Measurements from ENCODE around the gene OR10G4. TPM values are rescaled to one million over a fixed set of nuclear protein-coding genes. Genes with fewer than 3 reads are reported as not detected.

The OR10G4 gene, protein sequence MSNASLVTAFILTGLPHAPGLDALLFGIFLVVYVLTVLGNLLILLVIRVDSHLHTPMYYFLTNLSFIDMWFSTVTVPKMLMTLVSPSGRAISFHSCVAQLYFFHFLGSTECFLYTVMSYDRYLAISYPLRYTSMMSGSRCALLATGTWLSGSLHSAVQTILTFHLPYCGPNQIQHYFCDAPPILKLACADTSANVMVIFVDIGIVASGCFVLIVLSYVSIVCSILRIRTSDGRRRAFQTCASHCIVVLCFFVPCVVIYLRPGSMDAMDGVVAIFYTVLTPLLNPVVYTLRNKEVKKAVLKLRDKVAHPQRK
- total RNA-seq = 1 to 10 TPM; 4.1 to 4.6 TPM
- polyA plus RNA-seq (ENCODE audit: insufficient read depth, low read depth, low replicate concordance) = 0.15 TPM
- long read RNA-seq, donor 1 = 0 reads
- long read RNA-seq, donor 2 = 0 reads

DNA sequence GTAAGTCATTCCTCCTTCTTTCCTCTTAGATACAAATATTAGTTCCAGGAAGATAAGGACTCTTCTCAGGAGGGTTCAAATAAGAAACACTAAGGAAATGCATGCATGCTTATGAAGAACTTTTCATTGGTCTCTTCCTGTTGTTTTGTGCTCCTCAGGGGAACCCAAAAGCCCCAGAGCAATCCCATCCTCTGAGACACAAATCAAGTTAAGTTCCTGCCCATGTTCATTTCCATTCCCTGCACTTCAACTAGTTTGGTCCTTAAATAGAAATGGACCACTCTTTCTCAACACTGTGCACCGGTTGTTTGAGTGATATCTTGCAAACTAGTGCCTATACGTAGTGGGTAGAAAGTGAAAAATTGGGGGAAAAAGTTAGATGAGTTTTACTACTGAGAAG is at the start of gene OR10G4:
OR10G4 (plus strand) TSS at position 301 of the 400 bp plus-strand sequence. CDS start 2,578 bp downstream, outside the sequence.
- H3K9me3 ChIP-seq = no peaks in the 10 kb centered on the region
- DNase-seq = no peak
- H3K4me3 ChIP-seq = no peak within 1 kb of the TSS
- no peak within 1 kb of the TSS for H3K27ac ChIP-seq
- H3K27me3 ChIP-seq = no peaks in the 10 kb centered on the region
- TF ChIP-seq POLR2A (IDR thresholded peaks at IDR 0.05) = no peak
- TF ChIP-seq, protein P1, sequence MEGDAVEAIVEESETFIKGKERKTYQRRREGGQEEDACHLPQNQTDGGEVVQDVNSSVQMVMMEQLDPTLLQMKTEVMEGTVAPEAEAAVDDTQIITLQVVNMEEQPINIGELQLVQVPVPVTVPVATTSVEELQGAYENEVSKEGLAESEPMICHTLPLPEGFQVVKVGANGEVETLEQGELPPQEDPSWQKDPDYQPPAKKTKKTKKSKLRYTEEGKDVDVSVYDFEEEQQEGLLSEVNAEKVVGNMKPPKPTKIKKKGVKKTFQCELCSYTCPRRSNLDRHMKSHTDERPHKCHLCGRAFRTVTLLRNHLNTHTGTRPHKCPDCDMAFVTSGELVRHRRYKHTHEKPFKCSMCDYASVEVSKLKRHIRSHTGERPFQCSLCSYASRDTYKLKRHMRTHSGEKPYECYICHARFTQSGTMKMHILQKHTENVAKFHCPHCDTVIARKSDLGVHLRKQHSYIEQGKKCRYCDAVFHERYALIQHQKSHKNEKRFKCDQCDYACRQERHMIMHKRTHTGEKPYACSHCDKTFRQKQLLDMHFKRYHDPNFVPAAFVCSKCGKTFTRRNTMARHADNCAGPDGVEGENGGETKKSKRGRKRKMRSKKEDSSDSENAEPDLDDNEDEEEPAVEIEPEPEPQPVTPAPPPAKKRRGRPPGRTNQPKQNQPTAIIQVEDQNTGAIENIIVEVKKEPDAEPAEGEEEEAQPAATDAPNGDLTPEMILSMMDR (IDR thresholded peaks at IDR 0.05) = no peak
- no peaks in the 10 kb centered on the region for H3K36me3 ChIP-seq (ENCODE audit: low read depth, missing control alignments)
- 81 to 95% methylated on average over 2 of the region's 2 CpGs for WGBS, 2 donors
- intact Hi-C loops (cut with DNase I; ENCODE audit: low total_unique reads) = no loop called here
- H3K4me1 ChIP-seq = no peaks in the 10 kb centered on the region

DNA sequence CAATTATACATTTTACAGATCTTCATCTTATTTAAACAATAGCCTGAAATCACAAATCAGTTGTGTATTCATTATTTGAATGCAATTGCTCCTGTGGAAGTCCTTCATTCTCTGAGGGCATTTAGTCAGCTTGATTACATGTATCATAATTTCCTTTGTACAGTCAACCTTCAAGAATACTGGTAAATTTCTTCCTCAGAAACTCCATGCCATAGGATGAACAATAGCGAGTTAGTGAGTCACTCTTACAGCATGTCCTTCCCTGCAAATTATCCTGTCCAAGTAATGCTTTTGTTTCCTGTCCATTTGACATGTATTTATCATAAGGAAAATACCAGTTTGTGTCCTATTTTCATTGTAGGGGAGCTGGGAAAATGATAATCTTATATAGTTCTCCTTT is 39.0 kb upstream of the OR10G4 start:
- Histone ChIP-seq H3K4me3 (no peak overlapping the region), H3K9me3 (no peaks in the 10 kb centered on the region), H3K4me1 (no peaks in the 10 kb centered on the region), H3K27me3 (no peaks in the 10 kb centered on the region), H3K27ac (no peak overlapping the region), H3K36me3 (ENCODE audit: low read depth, missing control alignments) (no peaks in the 10 kb centered on the region)
- 72 to 93% methylated on average over 1 of the region's 1 CpG for WGBS, 2 donors
- TF ChIP-seq POLR2A (IDR thresholded peaks at IDR 0.05) = no peak
- TF ChIP-seq, protein P1 (IDR thresholded peaks at IDR 0.05) = no peak
- DNase-seq = no peak
- intact Hi-C loops (cut with DNase I; ENCODE audit: low total_unique reads) = no loop called here

DNA sequence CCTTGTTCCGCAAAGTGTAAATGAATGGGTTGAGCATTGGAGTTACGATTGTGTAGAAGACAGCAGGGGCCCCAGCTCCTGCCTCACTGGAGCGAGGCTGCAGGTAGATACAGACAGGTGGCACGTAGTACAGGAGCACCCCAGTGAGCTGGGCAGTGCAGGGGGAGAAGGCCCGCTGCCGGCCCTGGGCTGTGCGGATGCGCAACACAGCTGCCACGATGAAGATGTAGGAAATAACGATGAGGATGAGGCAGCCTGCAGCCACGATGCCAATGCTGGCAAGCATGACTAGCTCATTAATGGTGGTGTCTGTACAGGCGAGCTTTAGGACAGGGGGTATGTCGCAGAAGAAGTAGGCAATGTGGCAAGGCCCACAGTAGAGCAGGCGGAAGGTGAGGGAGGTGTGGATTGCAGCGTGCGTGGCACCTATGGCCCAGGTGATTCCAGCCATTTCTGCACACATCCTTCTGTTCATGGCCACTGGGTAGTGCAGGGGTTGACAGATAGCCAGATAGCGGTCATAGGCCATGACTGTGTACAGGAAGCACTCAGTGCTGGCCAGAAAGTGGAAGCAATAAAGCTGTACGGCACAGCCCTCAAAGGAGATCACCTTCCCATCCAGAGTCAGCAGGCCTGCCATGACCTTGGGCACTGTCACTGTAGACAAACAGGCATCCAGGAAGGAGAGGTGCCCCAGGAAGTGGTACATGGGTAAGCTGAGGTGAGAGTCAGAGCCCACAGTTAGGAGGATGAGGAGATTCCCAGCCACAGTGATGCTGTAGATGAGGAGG is 35.8 kb upstream of the OR10G4 start:
- intact Hi-C loops (cut with DNase I; ENCODE audit: low total_unique reads) = no loop called here
- H3K4me3 ChIP-seq = no peak overlapping the region
- TF ChIP-seq, protein P1 (IDR thresholded peaks at IDR 0.05) = no peak
- TF ChIP-seq POLR2A (IDR thresholded peaks at IDR 0.05) = no peak
- no peaks in the 10 kb centered on the region for H3K4me1 ChIP-seq
- H3K27ac ChIP-seq = no peak overlapping the region
- no peaks in the 10 kb centered on the region for H3K9me3 ChIP-seq
- no peaks in the 10 kb centered on the region for H3K36me3 ChIP-seq (ENCODE audit: low read depth, missing control alignments)
- H3K27me3 ChIP-seq = no peaks in the 10 kb centered on the region
- no peak for DNase-seq
- WGBS, 2 donors = 75 to 84% methylated on average over 16 to 18 of the region's 18 CpGs

DNA sequence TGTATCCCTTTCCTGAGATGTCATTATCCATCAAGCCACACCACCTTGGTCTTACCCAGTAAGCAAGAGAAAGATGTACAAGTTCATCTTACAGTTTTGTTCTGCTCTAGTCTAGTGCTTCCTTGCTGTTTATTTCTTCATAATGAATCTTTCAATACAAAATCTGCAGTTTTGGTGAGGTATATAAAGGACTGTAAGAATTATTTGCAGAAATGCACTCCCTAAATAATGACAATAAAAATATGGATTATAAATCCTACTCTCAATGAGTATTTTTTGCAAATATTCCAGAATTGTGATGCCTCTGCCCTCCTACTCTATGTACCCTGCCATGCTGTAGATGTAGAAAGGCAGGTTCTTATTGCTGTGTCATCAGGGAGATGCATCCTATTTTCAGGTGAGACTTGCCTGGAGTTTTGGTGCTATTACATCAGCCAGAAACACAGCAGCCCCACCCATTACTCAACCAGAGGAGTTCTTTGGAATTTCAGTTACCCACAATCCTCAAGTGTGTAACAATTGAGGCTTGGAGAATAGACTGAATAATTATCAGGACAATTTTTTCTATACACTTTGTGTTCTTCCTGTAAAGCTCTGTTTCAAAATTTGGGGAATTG is 35.0 kb upstream of the OR10G4 start, which contains the start of gene OR10S1:
OR10S1 (minus strand) TSS at position 51 of the 617 bp plus-strand sequence. CDS start 117 bp downstream, outside the sequence.
- no peak within 1 kb of the TSS for H3K27ac ChIP-seq
- no peak within 1 kb of the TSS for H3K4me3 ChIP-seq
- no peaks in the 10 kb centered on the region for H3K9me3 ChIP-seq
- no peaks in the 10 kb centered on the region for H3K4me1 ChIP-seq
- no peaks in the 10 kb centered on the region for H3K36me3 ChIP-seq (ENCODE audit: low read depth, missing control alignments)
- no peak for DNase-seq
- intact Hi-C loops (cut with DNase I; ENCODE audit: low total_unique reads) = no loop called here
- H3K27me3 ChIP-seq = no peaks in the 10 kb centered on the region
- no peak for TF ChIP-seq POLR2A (IDR thresholded peaks at IDR 0.05)
- TF ChIP-seq, protein P1 (IDR thresholded peaks at IDR 0.05) = no peak
